HG03342 (cell line): ENCODE data around the gene KCNIP3.

ENCODE experiments used
- ATAC-seq: cut with Tn5 transposase; IDR thresholded peaks from one replicate; pipeline ENCODE4 v1.9.1; 2021; ENCODE audit warnings: mild to moderate bottlenecking, moderate library complexity; ENCODE audit not compliant: unreplicated experiment

Gene KCNIP3

DNA sequence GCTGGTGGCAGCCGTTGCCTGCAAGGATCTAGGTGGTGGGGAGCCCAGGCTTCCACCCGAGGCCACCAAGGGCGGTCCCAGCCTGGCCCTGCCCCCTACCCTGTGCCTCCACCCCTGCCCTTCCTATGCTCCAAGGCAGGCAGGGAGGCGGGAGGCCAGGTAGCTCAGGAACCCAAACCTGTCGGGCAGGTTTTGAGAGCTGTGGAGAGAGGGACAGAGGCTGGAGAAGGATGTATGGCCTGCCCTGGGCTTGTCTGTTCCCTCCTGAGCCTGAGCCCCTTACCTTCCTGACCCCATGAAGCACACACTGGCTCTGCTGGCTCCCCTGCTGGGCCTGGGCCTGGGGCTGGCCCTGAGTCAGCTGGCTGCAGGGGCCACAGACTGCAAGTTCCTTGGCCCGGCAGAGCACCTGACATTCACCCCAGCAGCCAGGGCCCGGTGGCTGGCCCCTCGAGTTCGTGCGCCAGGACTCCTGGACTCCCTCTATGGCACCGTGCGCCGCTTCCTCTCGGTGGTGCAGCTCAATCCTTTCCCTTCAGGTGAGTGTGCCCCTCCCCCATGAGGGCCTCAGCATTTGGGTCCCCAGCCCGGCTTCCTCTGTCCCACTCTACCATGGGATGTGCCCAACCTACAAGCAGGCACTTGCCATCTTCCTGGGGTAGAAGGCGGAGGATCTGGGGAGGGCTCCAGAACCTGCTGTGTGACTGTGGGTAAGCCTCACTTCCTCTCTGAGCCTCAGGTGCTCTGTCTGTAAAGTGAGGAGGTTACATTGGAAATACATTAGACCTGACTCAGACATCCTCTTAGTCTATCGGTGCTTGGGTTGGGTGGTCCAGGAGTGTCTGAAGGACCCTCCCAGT, 22.6 kb upstream of the KCNIP3 start, which contains the start of gene PROM2:
PROM2 (plus strand) TSS at position 159 of the 860 bp plus-strand sequence; CDS start at position 296, 137 bp downstream.
- no peak for ATAC-seq

DNA sequence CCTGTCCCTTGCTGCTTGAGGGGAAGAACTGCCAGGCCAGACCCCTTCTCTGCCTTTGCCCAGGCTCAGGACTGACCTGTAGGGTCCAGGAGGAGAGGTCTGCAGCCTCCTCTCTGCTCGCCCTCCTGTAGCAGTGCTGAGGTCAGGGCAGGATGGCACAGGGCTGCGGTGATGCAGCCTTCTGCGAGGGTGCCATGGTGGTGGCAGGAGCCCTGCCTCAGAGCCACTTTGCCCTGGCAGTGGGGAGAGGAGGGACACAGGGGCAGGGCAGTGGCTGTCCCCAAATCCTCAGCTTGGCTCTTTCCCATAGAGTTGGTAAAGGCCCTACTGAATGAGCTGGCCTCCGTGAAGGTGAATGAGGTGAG, 22.0 kb upstream of the KCNIP3 start:
- no peak for ATAC-seq

DNA sequence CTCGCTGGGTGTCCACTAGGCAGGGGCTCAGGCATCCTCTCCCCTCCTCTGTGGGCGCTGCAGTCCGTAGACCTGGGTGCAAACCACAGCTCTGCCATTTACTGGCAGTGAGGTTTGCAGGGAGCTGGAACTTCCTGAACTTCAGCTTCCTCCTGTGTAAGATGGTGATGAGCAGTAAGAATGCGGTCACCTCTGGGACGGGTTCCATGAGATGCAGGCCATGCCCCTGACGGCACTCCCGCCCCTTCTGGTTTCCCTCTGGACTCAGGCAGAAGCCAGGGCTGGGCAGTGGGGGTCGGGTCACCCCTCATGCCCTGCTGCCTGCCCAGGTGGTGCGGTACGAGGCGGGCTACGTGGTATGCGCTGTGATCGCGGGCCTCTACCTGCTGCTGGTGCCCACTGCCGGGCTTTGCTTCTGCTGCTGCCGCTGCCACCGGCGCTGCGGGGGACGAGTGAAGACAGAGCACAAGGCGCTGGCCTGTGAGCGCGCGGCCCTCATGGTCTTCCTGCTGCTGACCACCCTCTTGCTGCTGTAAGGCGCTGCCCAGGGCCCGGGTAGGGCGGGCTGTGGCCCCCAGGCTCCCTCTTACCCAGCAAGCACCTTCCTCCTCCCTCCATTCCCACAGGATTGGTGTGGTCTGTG, 21.4 kb upstream of the KCNIP3 start:
- ATAC-seq: no peak

DNA sequence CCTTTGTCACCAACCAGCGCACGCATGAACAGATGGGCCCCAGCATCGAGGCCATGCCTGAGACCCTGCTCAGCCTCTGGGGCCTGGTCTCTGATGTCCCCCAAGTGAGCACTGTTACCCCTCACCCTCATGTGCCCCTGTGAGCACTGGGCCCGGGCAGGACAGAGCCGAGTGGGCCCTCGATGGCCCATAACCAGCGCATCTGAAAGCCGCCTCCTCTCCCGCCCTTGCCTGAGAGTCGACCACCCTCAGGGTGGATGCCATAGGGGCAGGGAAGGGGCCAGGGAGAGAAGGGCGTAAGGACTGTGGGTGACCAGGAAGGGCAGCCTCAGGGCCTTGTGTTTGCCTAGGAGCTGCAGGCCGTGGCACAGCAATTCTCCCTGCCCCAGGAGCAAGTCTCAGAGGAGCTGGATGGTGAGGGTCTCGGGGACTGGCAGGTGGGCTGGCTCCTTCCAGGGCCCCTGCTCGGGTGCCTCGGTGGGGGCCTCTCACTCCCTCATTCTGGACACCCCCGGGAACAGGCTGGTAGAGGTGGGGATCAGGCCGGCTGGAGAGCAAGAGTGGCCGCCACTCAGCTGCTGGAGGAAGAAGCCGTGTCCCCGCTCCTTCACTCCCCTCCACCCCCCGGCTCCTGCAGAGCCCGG, 20.8 kb upstream of the KCNIP3 start:
- ATAC-seq: no peak

DNA sequence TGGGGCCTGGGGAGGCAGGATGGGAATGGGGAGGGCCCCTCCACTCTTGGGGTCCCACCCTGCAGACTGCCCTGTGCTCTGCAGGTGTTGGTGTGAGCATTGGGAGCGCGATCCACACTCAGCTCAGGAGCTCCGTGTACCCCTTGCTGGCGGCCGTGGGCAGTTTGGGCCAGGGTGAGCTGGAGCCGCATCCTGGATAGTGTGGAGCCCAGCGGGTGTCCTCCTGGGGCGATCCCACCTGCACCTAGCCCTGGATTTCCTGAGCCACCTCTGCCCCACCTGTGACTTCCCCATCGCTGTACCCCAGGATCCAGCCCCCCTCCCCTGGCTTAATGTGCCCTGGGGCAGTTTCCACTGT, 20.3 kb upstream of the KCNIP3 start:
- no peak for ATAC-seq

DNA sequence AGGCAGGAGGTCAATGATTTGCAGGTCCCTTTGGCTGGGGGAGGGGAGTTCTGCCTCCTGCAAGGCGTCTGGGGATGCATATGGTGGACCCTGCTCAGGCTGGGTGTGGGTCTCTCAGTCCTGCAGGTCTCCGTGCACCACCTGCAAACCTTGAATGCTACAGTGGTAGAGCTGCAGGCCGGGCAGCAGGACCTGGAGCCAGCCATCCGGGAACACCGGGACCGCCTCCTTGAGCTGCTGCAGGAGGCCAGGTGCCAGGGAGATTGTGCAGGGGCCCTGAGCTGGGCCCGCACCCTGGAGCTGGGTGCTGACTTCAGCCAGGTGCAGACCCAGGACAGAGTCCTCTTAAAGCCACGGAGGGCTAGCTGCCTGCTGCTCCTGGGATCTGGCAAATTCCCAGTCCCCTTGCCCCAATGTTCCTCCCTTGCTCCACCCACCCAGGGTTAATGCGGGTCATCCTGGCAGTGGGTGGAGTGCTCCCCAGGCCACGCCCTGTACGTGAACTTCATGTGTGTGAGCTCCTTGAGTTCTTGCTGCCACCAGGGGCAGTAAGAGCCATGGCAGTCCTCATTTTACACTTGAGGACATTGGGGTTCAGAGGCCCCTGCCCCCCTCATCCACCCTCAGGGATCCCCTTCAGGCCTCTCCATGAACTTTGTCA, 19.8 kb upstream of the KCNIP3 start:
- ATAC-seq: no peak

DNA sequence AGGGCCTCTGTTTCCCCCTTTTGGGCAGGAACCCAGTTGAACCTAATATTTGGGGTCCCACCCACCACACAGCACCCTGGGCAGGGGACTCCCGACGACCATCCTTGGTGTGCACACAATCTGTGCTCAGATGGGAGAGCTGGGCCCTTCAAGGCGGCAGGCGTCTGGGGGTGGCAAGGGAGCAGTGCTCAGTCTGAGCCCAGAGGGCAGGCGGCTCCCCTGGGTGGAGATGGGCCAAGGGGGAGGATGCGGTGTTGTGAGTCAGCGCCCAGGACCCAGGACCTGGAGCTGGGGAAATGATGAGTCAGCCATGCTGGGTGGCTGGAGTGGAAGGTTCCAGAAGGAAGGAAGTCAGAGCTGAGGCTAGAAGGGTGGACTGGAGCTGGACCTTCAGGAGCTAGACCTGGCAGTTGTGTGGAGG, 19.1 kb upstream of the KCNIP3 start:
- ATAC-seq: no peak

DNA sequence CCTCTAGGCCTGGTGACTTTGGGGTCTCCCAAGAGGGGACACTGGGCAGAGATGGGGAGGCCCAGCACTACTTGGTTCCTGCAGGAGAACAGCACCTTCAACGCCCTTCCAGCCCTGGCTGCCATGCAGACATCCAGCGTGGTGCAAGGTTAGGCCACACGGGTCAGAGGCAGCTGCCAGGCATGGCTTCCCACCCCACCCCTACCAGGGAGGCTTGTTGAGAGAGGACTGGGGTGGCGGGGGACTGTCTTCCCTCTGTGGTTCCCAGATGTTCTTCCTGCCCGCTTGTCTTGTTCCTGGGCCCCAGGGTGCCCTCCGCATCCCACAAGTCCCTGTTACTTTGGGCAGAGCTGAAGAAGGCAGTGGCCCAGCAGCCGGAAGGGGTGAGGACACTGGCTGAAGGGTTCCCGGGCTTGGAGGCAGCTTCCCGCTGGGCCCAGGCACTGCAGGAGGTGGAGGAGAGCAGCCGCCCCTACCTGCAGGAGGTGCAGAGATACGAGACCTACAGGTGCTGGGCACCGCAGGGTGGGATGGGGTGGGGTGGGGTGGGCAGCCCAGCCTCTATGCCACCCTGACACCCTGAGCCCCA, 18.4 kb upstream of the KCNIP3 start:
- no peak for ATAC-seq

DNA sequence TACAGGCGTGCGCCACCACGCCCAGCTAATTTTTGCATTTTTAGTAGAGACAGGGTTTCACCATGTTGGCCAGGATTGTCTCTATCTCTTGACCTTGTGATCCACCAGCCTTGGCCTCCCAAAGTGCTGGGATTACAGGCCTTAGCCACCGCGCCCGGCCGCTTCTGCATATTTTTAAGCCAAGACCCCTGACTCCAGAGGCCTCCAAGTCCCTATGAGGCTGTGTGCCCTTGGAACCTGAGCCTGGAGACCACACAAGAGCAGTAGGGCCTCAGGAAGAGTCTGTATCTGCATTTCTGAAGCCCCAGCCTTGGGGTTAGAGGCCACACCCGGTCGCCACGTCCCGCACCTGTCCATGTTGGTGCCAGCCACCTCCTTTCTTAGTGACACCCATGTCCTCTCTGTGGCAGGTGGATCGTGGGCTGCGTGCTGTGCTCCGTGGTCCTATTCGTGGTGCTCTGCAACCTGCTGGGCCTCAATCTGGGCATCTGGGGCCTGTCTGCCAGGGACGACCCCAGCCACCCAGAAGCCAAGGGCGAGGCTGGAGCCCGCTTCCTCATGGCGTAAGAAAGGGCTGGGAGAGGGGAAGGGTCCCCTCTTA, 17.6 kb upstream of the KCNIP3 start:
- ATAC-seq: no peak

DNA sequence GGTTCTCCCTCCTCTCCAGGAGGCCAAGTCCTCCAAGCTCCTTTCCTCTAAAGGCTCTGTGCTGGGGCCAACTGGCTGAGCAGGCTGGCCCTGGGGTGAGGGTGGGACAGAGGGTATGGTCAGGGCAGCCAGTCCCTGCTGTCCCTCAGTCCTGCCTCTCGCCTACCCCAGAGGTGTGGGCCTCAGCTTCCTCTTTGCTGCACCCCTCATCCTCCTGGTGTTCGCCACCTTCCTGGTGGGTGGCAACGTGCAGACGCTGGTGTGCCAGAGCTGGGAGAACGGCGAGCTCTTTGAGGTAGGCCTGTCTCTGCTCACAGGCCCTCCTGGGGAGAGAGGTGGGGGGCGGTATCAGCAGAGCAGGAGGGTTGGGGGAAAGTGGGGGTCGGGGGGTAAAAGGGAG, 16.1 kb upstream of the KCNIP3 start:
- ATAC-seq: no peak

DNA sequence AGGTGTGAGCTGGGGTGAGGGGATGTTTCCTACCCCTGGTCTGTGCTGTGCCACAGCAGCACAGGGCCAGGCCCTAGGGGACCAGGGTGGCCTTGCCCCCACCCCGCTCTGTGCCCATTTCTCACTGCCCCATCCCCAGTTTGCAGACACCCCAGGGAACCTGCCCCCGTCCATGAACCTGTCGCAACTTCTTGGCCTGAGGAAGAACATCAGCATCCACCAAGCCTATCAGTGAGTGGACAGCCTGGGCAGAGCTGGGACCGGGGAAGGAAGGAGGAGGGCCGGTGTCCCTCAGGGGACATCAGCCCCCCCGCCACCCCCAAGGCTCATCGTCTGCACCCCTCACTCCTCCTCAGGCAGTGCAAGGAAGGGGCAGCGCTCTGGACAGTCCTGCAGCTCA, 15.4 kb upstream of the KCNIP3 start:
- ATAC-seq: no peak

DNA sequence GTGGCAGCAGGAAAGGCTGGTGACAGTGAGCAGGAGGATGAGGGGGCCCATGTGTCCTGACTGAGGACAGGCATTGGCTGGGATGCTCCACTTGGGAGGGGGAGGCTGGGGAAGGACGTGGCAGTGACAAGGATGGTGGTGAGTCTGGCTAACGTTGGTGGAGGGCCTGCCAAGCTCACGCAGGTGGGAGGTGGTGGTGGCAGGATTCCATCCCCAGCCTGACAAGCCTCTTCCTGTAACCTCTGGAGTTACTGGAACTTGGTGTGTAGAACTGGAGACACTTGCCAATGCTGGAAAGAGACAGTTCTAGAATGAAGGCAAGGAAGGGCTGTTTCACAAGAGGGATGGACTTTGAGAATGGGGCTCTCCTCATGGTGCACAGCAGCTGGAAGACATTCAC, 14.7 kb upstream of the KCNIP3 start:
- no peak for ATAC-seq

DNA sequence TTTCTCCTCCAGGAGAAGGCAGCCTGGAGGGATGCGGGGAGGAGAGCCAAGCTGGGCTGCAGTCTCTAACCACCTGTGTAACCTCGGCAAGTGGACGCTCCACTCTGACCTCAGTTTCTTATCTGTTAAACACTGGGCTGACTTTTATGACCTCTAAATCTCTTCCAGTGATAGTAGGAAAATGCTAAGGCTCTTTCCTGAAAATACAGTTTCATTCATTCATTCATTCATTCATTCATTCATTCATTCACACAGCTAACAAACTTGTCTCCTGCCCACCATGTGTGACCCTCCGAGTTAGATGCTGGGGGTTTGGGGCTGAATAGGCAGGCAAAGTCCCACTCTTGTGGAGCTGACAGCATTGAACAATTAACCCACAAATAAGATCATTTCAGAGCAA, 13.6 kb upstream of the KCNIP3 start:
- no peak for ATAC-seq

DNA sequence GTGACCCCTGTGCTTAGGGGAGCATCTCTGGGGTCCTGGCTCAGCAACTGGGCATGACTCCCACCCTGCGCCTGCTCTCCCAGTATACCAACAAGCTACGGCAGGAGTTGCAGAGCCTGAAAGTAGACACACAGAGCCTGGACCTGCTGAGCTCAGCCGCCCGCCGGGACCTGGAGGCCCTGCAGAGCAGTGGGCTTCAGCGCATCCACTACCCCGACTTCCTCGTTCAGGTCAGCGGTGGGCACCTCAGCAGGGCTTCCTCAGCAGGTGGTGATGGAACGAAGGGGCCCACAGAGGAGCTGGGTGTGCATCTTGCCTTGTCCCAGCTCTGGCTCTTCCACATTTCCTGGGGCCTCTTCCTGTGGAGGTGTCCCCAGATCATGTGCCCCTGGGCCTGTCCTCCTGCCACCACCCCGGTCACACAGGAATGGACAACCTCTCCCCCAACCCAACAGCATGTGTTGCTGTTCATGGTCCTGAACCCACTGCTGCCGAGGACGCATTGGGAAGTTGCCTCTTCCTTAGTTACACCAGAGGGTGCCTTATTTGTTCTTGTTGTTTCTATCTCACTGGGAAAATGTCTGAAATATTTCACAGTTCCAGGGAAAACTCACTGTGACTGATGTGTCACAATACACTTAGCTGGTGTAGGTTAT, 12.1 kb upstream of the KCNIP3 start:
- ATAC-seq: no peak

DNA sequence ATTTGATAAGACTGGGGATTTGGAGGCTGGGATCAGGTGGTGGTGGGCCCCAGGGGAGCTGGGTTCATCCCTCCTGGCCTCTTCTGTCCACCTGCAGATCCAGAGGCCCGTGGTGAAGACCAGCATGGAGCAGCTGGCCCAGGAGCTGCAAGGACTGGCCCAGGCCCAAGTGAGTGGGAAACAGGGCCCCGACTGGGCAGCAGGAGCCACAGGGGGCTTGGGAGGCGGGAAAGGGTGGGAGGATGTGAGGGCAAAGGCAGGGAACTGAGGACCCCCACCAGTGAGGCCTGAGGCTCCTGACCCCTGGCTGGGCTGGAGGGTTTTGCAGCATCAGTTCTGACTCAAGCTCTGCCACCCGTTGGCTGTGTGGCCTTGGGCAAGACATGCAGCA, 11.6 kb upstream of the KCNIP3 start:
- no peak for ATAC-seq

DNA sequence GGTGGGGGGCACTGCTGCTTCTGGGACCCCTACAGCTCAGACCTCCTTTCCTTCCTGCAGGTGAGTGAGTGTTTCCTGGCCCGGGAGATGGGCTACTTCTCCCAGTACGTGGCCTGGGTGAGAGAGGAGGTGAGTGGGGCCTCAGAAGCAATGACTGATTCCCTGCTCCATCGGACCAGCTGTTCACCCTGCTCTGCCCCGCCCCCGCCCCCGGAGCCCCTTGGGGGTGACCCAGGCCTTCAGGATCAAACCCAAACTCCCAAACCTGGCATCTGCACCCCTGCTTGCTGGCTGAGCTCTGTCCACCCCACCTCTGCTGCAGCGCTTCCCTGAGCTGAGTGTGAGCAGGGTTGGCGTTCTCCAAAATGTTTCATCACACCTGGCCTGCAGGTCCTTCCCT, 9.8 kb upstream of the KCNIP3 start:
- no peak for ATAC-seq

DNA sequence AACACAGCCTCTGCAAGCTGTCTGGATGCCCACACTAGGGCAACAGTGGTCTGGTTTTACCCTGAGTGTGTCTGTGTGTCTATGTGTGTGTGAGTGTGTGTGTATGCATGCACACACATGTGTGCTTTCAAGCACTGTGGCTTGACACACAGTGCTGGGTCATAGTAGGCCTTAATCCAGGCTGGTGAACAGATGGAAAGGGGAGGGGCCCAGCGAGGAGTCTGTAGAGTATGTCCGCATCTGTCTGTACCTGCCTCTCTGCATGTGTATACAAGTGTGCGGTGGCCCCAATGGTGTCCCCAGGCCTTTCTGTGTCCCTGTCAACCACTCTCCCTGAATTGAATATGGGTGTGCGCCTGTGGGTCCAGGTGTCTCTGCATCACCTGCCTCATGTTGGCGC, 9.3 kb upstream of the KCNIP3 start:
- ATAC-seq: no peak

DNA sequence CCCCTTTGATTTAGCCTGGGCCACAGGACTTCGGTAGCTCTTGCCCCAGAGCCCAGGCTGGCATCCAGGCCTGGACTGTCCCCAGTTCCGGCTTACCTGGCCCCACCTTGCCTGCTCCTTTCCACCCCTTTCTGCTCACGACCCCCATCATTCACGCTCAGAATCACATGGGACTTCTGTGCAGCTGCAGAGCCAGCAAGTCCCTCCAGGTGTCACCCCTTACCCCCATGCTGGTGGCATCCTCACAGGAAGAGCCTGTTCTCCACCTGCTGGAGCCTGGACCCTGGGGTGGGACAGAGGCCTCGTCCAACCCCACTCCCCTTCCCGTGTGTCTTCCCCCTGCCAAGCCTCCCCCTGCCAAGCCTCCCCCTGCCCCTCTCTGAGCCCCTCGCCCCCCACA, 7.9 kb upstream of the KCNIP3 start:
- no peak for ATAC-seq

DNA sequence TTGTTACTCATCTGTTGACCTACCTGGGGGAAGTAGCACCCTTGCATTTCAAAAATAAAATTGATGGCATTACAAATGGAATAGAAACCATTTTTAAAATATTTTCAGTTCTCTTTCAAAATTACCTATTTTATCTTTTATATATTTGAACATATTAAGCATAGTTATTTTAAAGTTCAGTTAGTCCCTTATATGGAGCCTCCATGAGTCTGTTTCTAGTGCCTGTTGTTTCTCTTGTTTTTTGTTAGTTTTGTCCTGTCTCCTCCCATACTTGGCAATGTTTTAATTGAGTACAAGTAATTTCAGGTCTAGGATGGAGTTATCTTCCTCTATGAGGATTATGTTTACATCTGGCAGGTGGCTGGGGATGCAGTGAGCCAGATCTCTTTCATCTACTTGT, 5.9 kb upstream of the KCNIP3 start:
- no peak for ATAC-seq

DNA sequence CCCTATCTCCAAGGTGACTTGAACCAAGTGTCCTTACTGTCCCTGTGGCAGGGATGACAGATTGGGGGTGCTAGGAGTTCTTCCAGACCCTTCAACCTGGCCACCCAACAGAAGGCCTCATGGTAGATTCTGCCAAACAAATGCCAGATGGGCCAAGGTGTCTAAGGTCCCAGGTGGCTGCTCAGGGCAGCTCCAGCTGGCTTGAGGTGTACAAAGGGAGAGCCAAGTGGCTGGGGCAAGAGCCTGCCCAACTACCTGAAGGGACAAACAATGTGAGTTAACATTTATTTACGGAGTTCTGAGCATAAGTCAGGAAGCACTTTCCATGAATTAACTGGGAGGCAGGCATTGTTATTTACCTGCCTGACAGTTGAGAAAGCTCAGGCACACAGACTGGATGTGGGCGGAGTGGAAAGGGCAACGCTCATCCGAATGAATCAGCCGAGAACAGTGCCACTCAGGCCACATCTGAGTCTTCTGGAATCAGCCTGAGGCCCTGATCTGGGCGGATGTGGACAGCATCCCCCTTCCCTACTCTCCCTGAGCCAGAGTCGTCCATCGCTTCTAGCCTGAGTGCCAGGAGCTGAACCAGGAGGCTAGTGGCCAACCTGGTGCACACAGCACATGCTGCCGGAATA, 4.4 kb upstream of the KCNIP3 start:
- no peak for ATAC-seq
